Progenitor cell of endocrine pancreas (in vitro differentiated cells): ENCODE measurements around the gene DNAJB12. TPM values are rescaled to one million over a fixed set of nuclear protein-coding genes. Genes with fewer than 3 reads are reported as not detected.

Experiments used
- DNase-seq: peaks from one replicate; pipeline ENCODE4 v3.0.0; 2021; ENCODE audit warnings: low spot score; ENCODE audit not compliant: unreplicated experiment
- H3K27ac Mint-ChIP-seq: 2 replicates; pipeline ENCODE4 v1.8.0; 2021; ENCODE audit warnings: mild to moderate bottlenecking, moderate library complexity, mixed read lengths
- H3K27me3 Mint-ChIP-seq: 2 replicates; pipeline ENCODE4 v1.8.0; 2021; ENCODE audit warnings: mixed read lengths
- H3K36me3 Mint-ChIP-seq: 2 replicates; pipeline ENCODE4 v1.8.0; 2022; ENCODE audit warnings: mixed read lengths; ENCODE audit not compliant: insufficient read depth
- H3K4me1 Mint-ChIP-seq: 2 replicates; pipeline ENCODE4 v1.8.0; 2021; ENCODE audit warnings: low read depth, mixed read lengths
- H3K4me3 Mint-ChIP-seq: 2 replicates; pipeline ENCODE4 v1.8.0; 2021; ENCODE audit warnings: low read depth, mild to moderate bottlenecking, moderate library complexity, mixed read lengths
- H3K9me3 Mint-ChIP-seq: 2 replicates; pipeline ENCODE4 v1.8.0; 2021; ENCODE audit warnings: low read depth, mixed read lengths
- CTCF ChIP-seq: fragments of 200-600 bp; sonication (generic); IDR thresholded peaks from one replicate; pipeline ENCODE4 v1.5.0; 2021; ENCODE audit warnings: antibody characterized with exemption, mild to moderate bottlenecking; ENCODE audit not compliant: unreplicated experiment
- total RNA-seq: library from RNA; stranded (reverse); gene quantifications from 2 replicates; pipeline ENCODE4 v1.2.1, GENCODE V29; 2021

DNAJB12 gene
- total RNA-seq, 1 donor from 2014 or later: 34.7 TPM

GRCh38 chr10:72336259-72337038 lies 18.3 kb downstream of the DNAJB12 start:
- no peak overlapping the region for H3K27ac Mint-ChIP-seq
- no peak for DNase-seq
- no peak overlapping the region for H3K4me3 Mint-ChIP-seq
- no peaks in the 10 kb centered on the region for H3K27me3 Mint-ChIP-seq
- H3K9me3 Mint-ChIP-seq: no peaks in the 10 kb centered on the region
- no peak for TF ChIP-seq CTCF
- peaks cover 23% of the 10 kb centered on the region for H3K36me3 Mint-ChIP-seq
- peaks cover 12% of the 10 kb centered on the region for H3K4me1 Mint-ChIP-seq

GRCh38 chr10:72335394-72336258 lies 19.1 kb downstream of the DNAJB12 start:
- Mint-ChIP-seq H3K36me3 (peaks cover 20% of the 10 kb centered on the region), H3K27ac (no peak overlapping the region), H3K4me1 (peaks cover 17% of the 10 kb centered on the region), H3K4me3 (no peak overlapping the region), H3K9me3 (no peaks in the 10 kb centered on the region), H3K27me3 (no peaks in the 10 kb centered on the region)
- no peak for TF ChIP-seq CTCF
- no peak for DNase-seq

- Mint-ChIP-seq H3K4me3 (no peak overlapping the region), H3K9me3 (no peaks in the 10 kb centered on the region), H3K27me3 (no peaks in the 10 kb centered on the region), H3K4me1 (peaks cover 17% of the 10 kb centered on the region), H3K27ac (no peak overlapping the region), H3K36me3 (peaks cover 18% of the 10 kb centered on the region)
- DNase-seq: no peak
- TF ChIP-seq CTCF: no peak
These were observed 19.8 kb downstream of the DNAJB12 start for GRCh38 chr10:72334825-72335393.

- Mint-ChIP-seq H3K4me1 (peaks cover 19% of the 10 kb centered on the region), H3K9me3 (no peaks in the 10 kb centered on the region), H3K27me3 (no peaks in the 10 kb centered on the region), H3K4me3 (no peak overlapping the region), H3K36me3 (peaks cover 18% of the 10 kb centered on the region), H3K27ac (no peak overlapping the region)
- no peak for DNase-seq
- no peak for TF ChIP-seq CTCF
These were observed 20.4 kb downstream of the DNAJB12 start for GRCh38 chr10:72334196-72334824.
